Astrocyte (in vitro differentiated cells and primary cell): ENCODE results near the gene CYP2R1. TPM values are rescaled to one million over a fixed set of nuclear protein-coding genes. Genes with fewer than 3 reads are reported as not detected.
A peak's percentile ranks its signal among the peaks of the same experiment; 100 is the strongest.

Experiments
- DNase-seq: peaks from one replicate; pipeline ENCODE4 v3.0.0-alpha.2; 2010; ENCODE audit warnings: low read depth
- FAIRE-seq: peaks from 2 replicates; lab custom pipeline; 2011; peaks lifted over from hg19 to GRCh38; lab: Jason Lieb, UNC
- H2AFZ ChIP-seq: 2 replicates; pipeline ENCODE4 v1.6.0; 2012; ENCODE audit warnings: low read depth, low read length, inconsistent platforms
- H3K27ac ChIP-seq: 2 replicates; pipeline ENCODE4 v1.5.1; 2011; ENCODE audit warnings: low read depth, low read length, inconsistent platforms
- H3K27me3 ChIP-seq: 2 replicates; pipeline ENCODE4 v1.6.0; 2011; ENCODE audit warnings: low read length, inconsistent platforms; ENCODE audit not compliant: insufficient read depth
- H3K36me3 ChIP-seq: 2 replicates; pipeline ENCODE4 v1.5.1; 2011; ENCODE audit warnings: low read length, inconsistent platforms; ENCODE audit not compliant: insufficient read depth
- H3K4me1 ChIP-seq: 2 replicates; pipeline ENCODE4 v1.5.1; 2011; ENCODE audit warnings: low read length, inconsistent platforms; ENCODE audit not compliant: insufficient read depth
- H3K4me2 ChIP-seq: 2 replicates; pipeline ENCODE4 v1.6.0; 2012; ENCODE audit warnings: low read length, inconsistent platforms
- H3K4me3 ChIP-seq: 2 replicates; pipeline ENCODE4 v1.5.1; 2011; ENCODE audit warnings: low read depth, mild to moderate bottlenecking, low read length, inconsistent platforms; ENCODE audit not compliant: insufficient read depth
- H3K79me2 ChIP-seq: 2 replicates; pipeline ENCODE4 v1.6.0; 2012; ENCODE audit warnings: mild to moderate bottlenecking, low read length, inconsistent platforms; ENCODE audit not compliant: insufficient read depth
- H3K9ac ChIP-seq: 2 replicates; pipeline ENCODE4 v1.6.0; 2012; ENCODE audit warnings: mild to moderate bottlenecking, low read length, inconsistent platforms
- H3K9me3 ChIP-seq: 2 replicates; pipeline ENCODE4 v1.5.1; 2012; ENCODE audit warnings: low read depth, mild to moderate bottlenecking, low read length, inconsistent platforms; ENCODE audit not compliant: insufficient read depth
- H4K20me1 ChIP-seq: 2 replicates; pipeline ENCODE4 v1.6.0; 2012; ENCODE audit warnings: low read length, inconsistent platforms; ENCODE audit not compliant: insufficient read depth
- H3K27ac Mint-ChIP-seq: one replicate; pipeline ENCODE4 v1.8.0; 2021; ENCODE audit warnings: mild to moderate bottlenecking, mixed read lengths; ENCODE audit not compliant: unreplicated experiment
- H3K27me3 Mint-ChIP-seq: one replicate; pipeline ENCODE4 v1.8.0; 2021; ENCODE audit warnings: low read depth, mixed read lengths; ENCODE audit not compliant: unreplicated experiment
- H3K36me3 Mint-ChIP-seq: one replicate; pipeline ENCODE4 v1.8.0; 2021; ENCODE audit warnings: low read depth, mixed read lengths; ENCODE audit not compliant: unreplicated experiment
- H3K4me1 Mint-ChIP-seq: one replicate; pipeline ENCODE4 v1.8.0; 2021; ENCODE audit warnings: low read depth, mixed read lengths; ENCODE audit not compliant: unreplicated experiment
- H3K4me3 Mint-ChIP-seq: one replicate; pipeline ENCODE4 v1.8.0; 2021; ENCODE audit warnings: mild to moderate bottlenecking, moderate library complexity, mixed read lengths; ENCODE audit not compliant: unreplicated experiment
- H3K9me3 Mint-ChIP-seq: one replicate; pipeline ENCODE4 v1.8.0; 2021; ENCODE audit warnings: mild to moderate bottlenecking, mixed read lengths; ENCODE audit not compliant: unreplicated experiment
- EZH2 ChIP-seq: IDR thresholded peaks from 2 replicates; pipeline ENCODE4 v1.6.1; 2012; ENCODE audit warnings: mild to moderate bottlenecking, low read length, inconsistent platforms; ENCODE audit not compliant: insufficient read depth
- total RNA-seq: library from RNA; stranded (reverse); gene quantifications from 2 replicates; pipeline ENCODE4 v1.2.1, GENCODE V29; 2021
- TF ChIP-seq, protein P1 (sequence below): IDR thresholded peaks from 2 replicates; pipeline ENCODE4 v1.5.1; 2011; ENCODE audit warnings: low read depth, mild to moderate bottlenecking, inconsistent platforms, low read length, moderate library complexity; ENCODE audit not compliant: insufficient read depth

CYP2R1 gene
- total RNA-seq, 1 donor from 2014 or later = 9.9 TPM

DNA sequence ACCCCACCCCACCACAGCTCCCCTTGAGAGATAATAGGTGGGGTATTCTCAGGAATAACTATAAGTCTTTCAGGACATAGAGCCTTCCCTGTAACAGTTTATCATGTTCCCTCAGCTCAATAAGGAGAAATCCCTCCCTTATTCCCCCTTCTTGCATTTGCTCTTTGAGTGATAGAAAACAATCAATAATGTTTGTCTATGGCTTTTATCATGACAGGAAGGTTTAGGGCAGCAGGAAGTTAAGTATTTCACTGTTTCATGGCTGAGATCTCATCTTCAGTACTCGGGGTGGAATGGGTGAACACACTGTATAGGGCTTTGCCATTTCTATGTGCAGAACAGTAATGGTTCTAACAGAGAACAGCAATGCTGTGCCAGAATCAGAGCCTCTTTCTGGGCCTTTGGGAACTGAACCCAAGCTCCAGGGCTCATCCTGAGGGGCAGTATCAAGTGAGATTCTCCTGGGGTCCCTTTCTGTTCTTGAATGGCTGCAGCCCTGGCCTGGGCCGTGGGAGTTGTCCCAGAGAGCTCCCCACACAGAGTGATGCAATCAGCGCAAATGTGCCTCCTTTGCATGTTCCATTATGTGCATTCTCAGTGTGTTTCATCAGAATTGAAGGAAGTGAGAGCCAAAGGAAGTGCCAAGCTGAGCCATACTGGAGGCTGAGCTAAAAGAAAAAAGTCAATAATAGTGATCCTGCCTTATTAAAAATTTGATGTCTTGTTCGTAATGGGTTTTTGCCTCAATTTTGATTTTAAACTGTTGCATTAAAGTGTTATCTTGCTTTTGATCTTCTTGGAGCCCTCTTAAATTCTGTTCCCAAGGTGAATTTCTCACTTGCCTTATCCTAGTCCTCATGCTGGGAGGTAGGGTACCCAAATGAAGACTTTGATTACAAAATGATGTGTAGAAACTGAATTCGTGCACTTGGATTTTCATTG, 2.9 kb upstream of the CYP2R1 start:
- Histone ChIP-seq H3K27me3 (no peaks in the 10 kb centered on the region), H3K9ac (no peak overlapping the region), H4K20me1 (no peaks in the 10 kb centered on the region), H2AFZ (no peak overlapping the region), H3K36me3 (no peaks in the 10 kb centered on the region), H3K9me3 (no peaks in the 10 kb centered on the region), H3K4me2 (no peak overlapping the region), H3K4me1 (no peaks in the 10 kb centered on the region), H3K4me3 (no peak overlapping the region), H3K27ac (no peak overlapping the region), H3K79me2 (no peaks in the 10 kb centered on the region)
- no peak for FAIRE-seq
- DNase-seq = no peak
- Mint-ChIP-seq H3K27me3 (peaks cover 3% of the 10 kb centered on the region), H3K9me3 (peaks cover 4% of the 10 kb centered on the region), H3K4me1 (peaks cover 2% of the 10 kb centered on the region), H3K4me3 (no peak overlapping the region), H3K27ac (peak overlapping the region; percentile 59), H3K36me3 (peaks cover 4% of the 10 kb centered on the region)
- TF ChIP-seq, protein P1, sequence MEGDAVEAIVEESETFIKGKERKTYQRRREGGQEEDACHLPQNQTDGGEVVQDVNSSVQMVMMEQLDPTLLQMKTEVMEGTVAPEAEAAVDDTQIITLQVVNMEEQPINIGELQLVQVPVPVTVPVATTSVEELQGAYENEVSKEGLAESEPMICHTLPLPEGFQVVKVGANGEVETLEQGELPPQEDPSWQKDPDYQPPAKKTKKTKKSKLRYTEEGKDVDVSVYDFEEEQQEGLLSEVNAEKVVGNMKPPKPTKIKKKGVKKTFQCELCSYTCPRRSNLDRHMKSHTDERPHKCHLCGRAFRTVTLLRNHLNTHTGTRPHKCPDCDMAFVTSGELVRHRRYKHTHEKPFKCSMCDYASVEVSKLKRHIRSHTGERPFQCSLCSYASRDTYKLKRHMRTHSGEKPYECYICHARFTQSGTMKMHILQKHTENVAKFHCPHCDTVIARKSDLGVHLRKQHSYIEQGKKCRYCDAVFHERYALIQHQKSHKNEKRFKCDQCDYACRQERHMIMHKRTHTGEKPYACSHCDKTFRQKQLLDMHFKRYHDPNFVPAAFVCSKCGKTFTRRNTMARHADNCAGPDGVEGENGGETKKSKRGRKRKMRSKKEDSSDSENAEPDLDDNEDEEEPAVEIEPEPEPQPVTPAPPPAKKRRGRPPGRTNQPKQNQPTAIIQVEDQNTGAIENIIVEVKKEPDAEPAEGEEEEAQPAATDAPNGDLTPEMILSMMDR = no peak
- TF ChIP-seq EZH2 = no peak

DNA sequence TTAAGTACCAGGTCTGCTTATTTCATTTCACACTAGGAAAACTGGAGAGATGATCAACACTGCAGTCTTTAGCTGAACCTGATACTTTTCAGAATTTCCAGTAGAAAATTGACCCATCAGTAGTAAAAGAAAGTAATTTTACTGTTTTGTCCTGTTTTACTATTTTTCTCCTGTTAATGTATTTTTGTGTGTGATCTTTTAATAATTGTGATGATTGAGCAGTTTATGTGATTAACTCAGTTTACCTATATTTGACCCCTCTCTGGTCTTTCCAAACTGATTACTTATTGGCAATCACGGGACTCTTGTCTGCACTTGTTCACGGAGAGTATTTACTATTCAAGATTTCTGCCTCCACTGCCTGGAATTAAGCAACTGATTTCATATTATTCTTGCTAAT, 546 bp upstream of the CYP2R1 start:
- Mint-ChIP-seq H3K4me1 (peaks cover 4% of the 10 kb centered on the region), H3K9me3 (peaks cover 4% of the 10 kb centered on the region), H3K4me3 (peak overlapping the region; percentile 83), H3K27ac (peak overlapping the region; percentile 23), H3K27me3 (peaks cover 3% of the 10 kb centered on the region), H3K36me3 (peaks cover 4% of the 10 kb centered on the region)
- H4K20me1 ChIP-seq = peaks cover 3% of the 10 kb centered on the region
- no peak for FAIRE-seq
- no peak for DNase-seq
- H2AFZ ChIP-seq = peak overlapping the region; percentile 93
- peak overlapping the region; percentile 84 for H3K9ac ChIP-seq
- no peaks in the 10 kb centered on the region for H3K79me2 ChIP-seq
- TF ChIP-seq, protein P1 = no peak
- TF ChIP-seq EZH2 = no peak
- no peaks in the 10 kb centered on the region for H3K9me3 ChIP-seq
- H3K4me2 ChIP-seq = peak overlapping the region; percentile 97
- no peaks in the 10 kb centered on the region for H3K4me1 ChIP-seq
- H3K27ac ChIP-seq = no peak overlapping the region
- H3K4me3 ChIP-seq = peak overlapping the region; percentile 71
- H3K27me3 ChIP-seq = no peaks in the 10 kb centered on the region
- H3K36me3 ChIP-seq = no peaks in the 10 kb centered on the region
